ENCODE measurements around the gene COL4A4.
"Not testable (repeated sequence)": the region's sequence is repeated elsewhere in the genome, so short reads cannot be mapped to it uniquely, and the experiment has no call there.

The COL4A4 gene

GRCh38 chr2:227097495-227098161 is 66.4 kb downstream of the COL4A4 start:
- H3K79me2 ChIP-seq: no peaks in the 10 kb centered on the region
- no peaks in the 10 kb centered on the region for H3K27me3 ChIP-seq (ENCODE audit: control insufficient read depth, insufficient read depth, low read length)
- no peak overlapping the region for H3K4me3 ChIP-seq (ENCODE audit: low read depth, low read length)
- H3K9ac ChIP-seq: no peak overlapping the region
- no peak overlapping the region for H3K4me2 ChIP-seq (ENCODE audit: low read length)
- H3K27ac ChIP-seq: no peak overlapping the region
- no peak overlapping the region for H2AFZ ChIP-seq
- H3K4me1 ChIP-seq: no peaks in the 10 kb centered on the region
- no peaks in the 10 kb centered on the region for H3K36me3 ChIP-seq (ENCODE audit: control insufficient read depth, insufficient read depth, low read length)
- no peaks in the 10 kb centered on the region for H3K9me3 ChIP-seq (ENCODE audit: control insufficient read depth, low read length)
- no peak for TF ChIP-seq CTCF (IDR thresholded peaks at IDR 0.05)

GRCh38 chr2:227095346-227095745 is 68.7 kb downstream of the COL4A4 start:
- no peak overlapping the region for H3K4me2 ChIP-seq (ENCODE audit: low read length)
- no peaks in the 10 kb centered on the region for H3K9me3 ChIP-seq (ENCODE audit: control insufficient read depth, low read length)
- no peaks in the 10 kb centered on the region for H3K79me2 ChIP-seq
- H3K9ac ChIP-seq: no peak overlapping the region
- no peak overlapping the region for H2AFZ ChIP-seq
- no peaks in the 10 kb centered on the region for H3K27me3 ChIP-seq (ENCODE audit: control insufficient read depth, insufficient read depth, low read length)
- no peak for TF ChIP-seq CTCF (IDR thresholded peaks at IDR 0.05)
- H3K36me3 ChIP-seq (ENCODE audit: control insufficient read depth, insufficient read depth, low read length): no peaks in the 10 kb centered on the region
- H3K4me3 ChIP-seq (ENCODE audit: low read depth, low read length): no peak overlapping the region
- H3K27ac ChIP-seq: no peak overlapping the region
- no peaks in the 10 kb centered on the region for H3K4me1 ChIP-seq

GRCh38 chr2:227082286-227082685 is 81.7 kb downstream of the COL4A4 start:
- H3K4me2 ChIP-seq (ENCODE audit: low read length): no peak overlapping the region

GRCh38 chr2:227079726-227080125 is 84.3 kb downstream of the COL4A4 start:
- Histone ChIP-seq H3K36me3 (ENCODE audit: control insufficient read depth, insufficient read depth, low read length) (no peaks in the 10 kb centered on the region), H3K4me2 (ENCODE audit: low read length) (no peak overlapping the region), H3K27ac (no peak overlapping the region), H3K27me3 (ENCODE audit: control insufficient read depth, insufficient read depth, low read length) (no peaks in the 10 kb centered on the region), H3K9me3 (ENCODE audit: control insufficient read depth, low read length) (no peaks in the 10 kb centered on the region), H3K4me3 (ENCODE audit: low read depth, low read length) (no peak overlapping the region), H3K79me2 (no peaks in the 10 kb centered on the region), H3K4me1 (no peaks in the 10 kb centered on the region), H3K9ac (no peak overlapping the region), H2AFZ (no peak overlapping the region)
- no peak for TF ChIP-seq CTCF (IDR thresholded peaks at IDR 0.05)

More at GRCh38 chr2:227082286-227082685, 81.7 kb downstream of the COL4A4 start:
- Histone ChIP-seq H2AFZ (no peak overlapping the region), H3K9ac (no peak overlapping the region), H3K36me3 (ENCODE audit: control insufficient read depth, insufficient read depth, low read length) (no peaks in the 10 kb centered on the region), H3K79me2 (no peaks in the 10 kb centered on the region), H3K4me3 (ENCODE audit: low read depth, low read length) (no peak overlapping the region), H3K27me3 (ENCODE audit: control insufficient read depth, insufficient read depth, low read length) (no peaks in the 10 kb centered on the region), H3K9me3 (ENCODE audit: control insufficient read depth, low read length) (no peaks in the 10 kb centered on the region), H3K27ac (no peak overlapping the region), H3K4me1 (no peaks in the 10 kb centered on the region)
- TF ChIP-seq CTCF (IDR thresholded peaks at IDR 0.05): no peak

GRCh38 chr2:227065065-227065464 is 98.9 kb downstream of the COL4A4 start:
- H3K27ac ChIP-seq; H3K9me3 ChIP-seq (ENCODE audit: control insufficient read depth, low read length); H2AFZ ChIP-seq; H3K79me2 ChIP-seq; H3K9ac ChIP-seq; H3K27me3 ChIP-seq (ENCODE audit: control insufficient read depth, insufficient read depth, low read length); H3K4me1 ChIP-seq; H3K4me3 ChIP-seq (ENCODE audit: low read depth, low read length); H3K36me3 ChIP-seq (ENCODE audit: control insufficient read depth, insufficient read depth, low read length); H3K4me2 ChIP-seq (ENCODE audit: low read length): not testable (repeated sequence)

Measured in parathyroid adenoma (tissue), 2 donors.